ENCODE results near the gene KIAA1671. TPM values are rescaled to one million over a fixed set of nuclear protein-coding genes. Genes with fewer than 3 reads are reported as not detected.

Gene KIAA1671
- total RNA-seq, 1 donor from 2014 or later, result 46.7 TPM

DNA sequence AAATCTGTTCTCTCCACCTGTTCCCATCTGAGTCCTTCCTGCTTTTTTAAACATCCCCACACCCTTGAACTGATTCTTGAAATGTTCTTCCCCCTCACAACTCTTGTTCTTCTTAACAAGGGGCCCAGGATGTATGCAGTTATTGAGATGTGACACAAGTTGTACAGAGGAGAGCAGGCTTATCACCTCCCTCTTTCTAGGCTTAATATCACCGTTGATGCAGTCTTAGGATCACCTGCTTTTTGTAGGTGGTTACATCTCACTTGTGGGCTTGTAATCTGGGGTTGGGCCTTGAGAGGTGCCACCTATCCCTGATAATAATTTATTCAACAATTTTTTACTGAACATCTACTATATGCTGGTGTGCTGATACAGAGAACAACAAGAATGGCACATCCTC is 253.3 kb downstream of the KIAA1671 start:
- H3K4me3 ChIP-seq, result no peak overlapping the region
- DNase-seq (no peak), ATAC-seq (no peak)
- H3K27me3 ChIP-seq, result no peaks in the 10 kb centered on the region
- intact Hi-C loops (cut with DNase I), result no loop called here
- H3K9me3 ChIP-seq, result no peaks in the 10 kb centered on the region
- H3K27ac ChIP-seq, result no peak overlapping the region
- TF ChIP-seq, protein P1, sequence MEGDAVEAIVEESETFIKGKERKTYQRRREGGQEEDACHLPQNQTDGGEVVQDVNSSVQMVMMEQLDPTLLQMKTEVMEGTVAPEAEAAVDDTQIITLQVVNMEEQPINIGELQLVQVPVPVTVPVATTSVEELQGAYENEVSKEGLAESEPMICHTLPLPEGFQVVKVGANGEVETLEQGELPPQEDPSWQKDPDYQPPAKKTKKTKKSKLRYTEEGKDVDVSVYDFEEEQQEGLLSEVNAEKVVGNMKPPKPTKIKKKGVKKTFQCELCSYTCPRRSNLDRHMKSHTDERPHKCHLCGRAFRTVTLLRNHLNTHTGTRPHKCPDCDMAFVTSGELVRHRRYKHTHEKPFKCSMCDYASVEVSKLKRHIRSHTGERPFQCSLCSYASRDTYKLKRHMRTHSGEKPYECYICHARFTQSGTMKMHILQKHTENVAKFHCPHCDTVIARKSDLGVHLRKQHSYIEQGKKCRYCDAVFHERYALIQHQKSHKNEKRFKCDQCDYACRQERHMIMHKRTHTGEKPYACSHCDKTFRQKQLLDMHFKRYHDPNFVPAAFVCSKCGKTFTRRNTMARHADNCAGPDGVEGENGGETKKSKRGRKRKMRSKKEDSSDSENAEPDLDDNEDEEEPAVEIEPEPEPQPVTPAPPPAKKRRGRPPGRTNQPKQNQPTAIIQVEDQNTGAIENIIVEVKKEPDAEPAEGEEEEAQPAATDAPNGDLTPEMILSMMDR (IDR thresholded peaks at IDR 0.05), result no peak
- no peaks in the 10 kb centered on the region for H3K36me3 ChIP-seq
- H3K4me1 ChIP-seq, result no peaks in the 10 kb centered on the region

DNA sequence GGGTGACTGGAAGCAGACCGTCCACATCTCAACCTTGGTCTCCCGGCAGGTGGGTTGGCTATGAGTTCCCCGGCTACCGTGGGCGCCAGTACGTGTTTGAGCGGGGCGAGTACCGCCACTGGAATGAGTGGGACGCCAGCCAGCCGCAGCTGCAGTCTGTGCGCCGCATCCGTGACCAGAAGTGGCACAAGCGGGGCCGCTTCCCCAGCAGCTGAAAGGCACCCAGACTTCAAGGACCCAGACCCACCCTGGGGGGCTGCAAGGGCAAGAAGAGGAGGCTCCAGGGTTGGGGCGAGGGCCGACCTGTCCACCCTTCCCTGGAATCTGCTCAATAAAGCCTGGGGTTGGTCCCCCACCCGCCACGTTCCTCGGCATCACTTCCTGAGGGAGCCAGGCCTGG is 254.5 kb downstream of the KIAA1671 start:
- TF ChIP-seq, protein P1 (IDR thresholded peaks at IDR 0.05), result no peak
- H3K4me3 ChIP-seq, result no peak overlapping the region
- no peak overlapping the region for H3K27ac ChIP-seq
- H3K27me3 ChIP-seq, result no peaks in the 10 kb centered on the region
- DNase-seq (peak; percentile 58), ATAC-seq (no peak)
- no peaks in the 10 kb centered on the region for H3K4me1 ChIP-seq
- H3K9me3 ChIP-seq, result no peaks in the 10 kb centered on the region
- no peaks in the 10 kb centered on the region for H3K36me3 ChIP-seq
- intact Hi-C loops (cut with DNase I), result no loop called here

DNA sequence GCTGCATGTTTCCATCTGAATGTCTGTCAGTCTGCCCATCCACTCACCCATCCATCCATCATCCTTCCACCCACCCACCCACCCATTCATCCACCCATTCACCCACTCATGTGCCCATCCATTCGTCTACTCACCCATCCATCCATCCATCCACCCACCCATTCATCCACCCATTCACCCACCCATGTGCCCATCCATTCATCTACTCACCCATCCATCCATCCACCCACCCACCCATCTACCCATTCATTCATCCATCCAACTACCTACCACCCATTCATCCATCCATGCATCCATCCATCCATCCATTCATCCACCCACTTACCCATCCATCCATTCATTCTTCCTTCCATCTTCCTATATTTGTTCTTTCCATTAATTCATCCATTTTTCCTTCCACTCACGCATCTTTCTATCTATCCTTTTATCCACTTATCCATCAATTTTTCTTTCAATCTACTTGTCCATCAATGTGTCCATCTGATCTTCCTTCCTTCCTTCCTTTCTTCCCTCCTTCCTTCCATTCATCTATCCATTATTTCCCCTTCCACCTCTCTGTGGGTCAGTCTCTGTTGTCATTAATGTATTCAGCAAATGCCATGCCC is 255.1 kb downstream of the KIAA1671 start:
- TF ChIP-seq, protein P1 (IDR thresholded peaks at IDR 0.05), result no peak
- Histone ChIP-seq H3K4me3 (no peak overlapping the region), H3K4me1 (no peaks in the 10 kb centered on the region), H3K9me3 (no peaks in the 10 kb centered on the region), H3K27me3 (no peaks in the 10 kb centered on the region), H3K36me3 (no peaks in the 10 kb centered on the region), H3K27ac (no peak overlapping the region)
- ATAC-seq, result no peak
- DNase-seq, result no peak
- intact Hi-C loops (cut with DNase I), result no loop called here

DNA sequence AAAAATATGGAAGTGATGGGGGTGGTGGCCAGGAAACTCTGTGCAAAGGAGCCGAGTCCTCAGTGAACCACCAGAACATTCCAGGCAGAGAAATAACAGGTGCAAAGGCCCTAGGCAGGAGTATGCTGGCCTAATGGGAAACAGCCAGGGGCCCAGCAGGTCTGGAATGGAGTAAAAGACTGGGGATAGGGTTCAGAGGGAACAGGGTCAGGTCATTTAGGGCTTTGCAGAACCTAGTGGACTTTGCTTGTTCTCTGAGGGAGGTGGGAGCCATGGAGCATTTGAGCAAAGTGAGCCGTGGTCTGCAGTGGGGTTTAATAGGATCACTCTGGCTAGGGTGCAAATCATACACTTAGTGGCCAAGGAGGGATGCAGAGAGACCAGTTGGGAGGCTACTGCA is 255.8 kb downstream of the KIAA1671 start:
- DNase-seq, result no peak
- Histone ChIP-seq H3K27me3 (no peaks in the 10 kb centered on the region), H3K36me3 (no peaks in the 10 kb centered on the region), H3K9me3 (no peaks in the 10 kb centered on the region), H3K4me3 (no peak overlapping the region), H3K4me1 (no peaks in the 10 kb centered on the region), H3K27ac (no peak overlapping the region)
- intact Hi-C loops (cut with DNase I), result no loop called here
- ATAC-seq, result no peak
- TF ChIP-seq, protein P1 (IDR thresholded peaks at IDR 0.05), result no peak

DNA sequence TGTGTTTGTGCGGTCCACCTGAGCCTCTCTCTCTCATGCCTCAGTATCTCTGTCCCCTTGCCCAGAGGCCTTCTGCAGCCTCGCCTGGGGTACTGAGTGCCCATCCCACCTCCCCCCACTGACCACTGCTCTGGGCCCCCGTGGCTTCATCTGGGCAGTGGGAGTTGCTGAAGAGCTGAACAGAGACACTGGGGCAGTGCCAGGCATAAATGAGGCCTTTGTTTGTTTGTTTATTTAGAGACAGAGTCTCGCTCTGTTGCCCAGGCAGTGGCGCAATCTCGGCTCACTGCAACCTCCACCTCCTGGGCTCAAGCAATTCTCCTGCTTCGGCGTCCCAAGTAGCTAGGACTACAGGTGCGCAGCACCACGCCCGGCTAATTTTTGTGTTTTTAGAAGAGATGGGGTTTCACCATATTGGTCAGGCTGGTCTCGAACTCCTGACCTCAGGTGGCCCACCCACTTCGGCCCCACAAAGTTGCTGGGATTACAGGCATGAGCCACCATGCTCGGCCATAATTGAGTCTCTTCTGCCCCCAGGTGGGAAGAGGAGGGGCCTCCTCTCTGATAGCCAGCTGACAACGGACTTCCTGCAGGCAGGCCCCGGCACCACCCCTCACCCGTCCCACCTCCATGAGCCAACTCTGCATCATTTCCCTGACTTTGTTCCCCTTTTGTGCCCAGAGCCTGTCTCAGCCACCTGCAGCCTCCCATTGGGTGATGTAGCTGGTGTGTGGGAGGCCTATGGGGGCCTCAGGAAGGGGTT is 256.4 kb downstream of the KIAA1671 start:
- no peaks in the 10 kb centered on the region for H3K27me3 ChIP-seq
- DNase-seq (no peak), ATAC-seq (no peak)
- intact Hi-C loops (cut with DNase I), result no loop called here
- no peak overlapping the region for H3K4me3 ChIP-seq
- no peaks in the 10 kb centered on the region for H3K36me3 ChIP-seq
- H3K9me3 ChIP-seq, result no peaks in the 10 kb centered on the region
- no peak overlapping the region for H3K27ac ChIP-seq
- TF ChIP-seq, protein P1 (IDR thresholded peaks at IDR 0.05), result no peak
- no peaks in the 10 kb centered on the region for H3K4me1 ChIP-seq
